Astrocyte (in vitro differentiated cells and primary cell): ENCODE data around the gene CHTOP.

Experiments
- CTCF ChIP-seq: IDR thresholded peaks from 2 replicates; pipeline ENCODE4 v1.5.1; 2011; ENCODE audit warnings: low read depth, mild to moderate bottlenecking, inconsistent platforms, low read length, moderate library complexity; ENCODE audit not compliant: insufficient read depth
- EZH2 ChIP-seq: IDR thresholded peaks from 2 replicates; pipeline ENCODE4 v1.6.1; 2012; ENCODE audit warnings: mild to moderate bottlenecking, low read length, inconsistent platforms; ENCODE audit not compliant: insufficient read depth

- no peak for TF ChIP-seq EZH2
- TF ChIP-seq CTCF = no peak
Observed at GRCh38 chr1:153655333-153655732, 21.5 kb downstream of the CHTOP start.
